Dermis microvascular lymphatic vessel endothelial cell (primary cell): Measurements from ENCODE around the gene FRMPD1. TPM values are rescaled to one million over a fixed set of nuclear protein-coding genes. Genes with fewer than 3 reads are reported as not detected.
"Not testable (repeated sequence)": the region's sequence is repeated elsewhere in the genome, so short reads cannot be mapped to it uniquely, and the experiment has no call there.

Source experiments
- DNase-seq, 2 donors: peaks; one replicate each; pipeline versions ENCODE4 v3.0.0 to v3.0.0-alpha.2; 2010; ENCODE audit warnings: low read depth in 2 of 2
- total RNA-seq: library from RNA; depleted of rRNA; stranded (reverse); fragments of >200 nt; gene quantifications from 2 replicates; pipeline ENCODE4 v1.2.1, GENCODE V29; 2014

Gene FRMPD1
- total RNA-seq, 1 donor from 2014 or later, result not detected

GRCh38 chr9:37732086-37732741, 81.5 kb downstream of the FRMPD1 start:
- no peak for DNase-seq

DNA sequence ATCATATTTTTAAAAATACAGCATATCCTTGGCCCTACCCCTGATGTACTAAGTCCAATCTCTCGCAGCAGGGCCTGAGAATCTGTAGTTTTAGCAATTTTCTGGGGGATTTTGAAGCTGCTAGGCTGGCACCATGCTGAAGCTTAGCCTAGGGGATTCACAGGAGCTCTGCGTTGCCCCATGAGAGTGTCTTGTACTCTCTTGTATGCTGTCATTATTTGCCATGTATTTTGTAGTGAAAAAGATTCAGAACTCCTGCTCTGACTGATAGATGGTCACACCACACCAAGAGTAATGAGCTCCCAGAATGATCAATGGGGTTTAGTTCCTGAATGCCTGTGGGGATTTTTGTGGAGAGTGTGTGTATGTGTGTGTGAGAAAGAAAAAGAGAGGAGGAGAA, 82.2 kb downstream of the FRMPD1 start:
- DNase-seq, result no peak

DNA sequence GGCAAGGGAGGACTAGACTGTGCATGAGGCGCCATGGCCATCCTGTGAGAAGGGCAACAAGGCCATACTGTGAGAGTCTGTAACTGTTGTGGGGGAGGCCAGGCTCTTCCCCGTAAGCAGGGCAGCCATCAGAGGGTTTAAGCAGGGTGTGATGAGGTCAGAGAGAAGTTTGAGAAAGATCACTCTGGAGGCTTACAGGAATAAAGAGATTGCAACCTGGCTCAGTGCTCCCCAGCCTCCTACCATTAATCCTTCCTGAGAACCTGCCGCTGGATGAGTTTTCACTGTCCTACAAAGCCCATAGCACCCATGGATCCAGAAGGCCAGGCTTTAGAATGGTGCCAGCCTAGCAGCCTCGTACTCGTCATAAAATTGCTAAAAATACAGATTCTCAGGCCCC, 88.5 kb downstream of the FRMPD1 start:
- DNase-seq, result no peak

- DNase-seq, result no peak
Measured at GRCh38 chr9:37740128-37740527, 89.4 kb downstream of the FRMPD1 start.

DNA sequence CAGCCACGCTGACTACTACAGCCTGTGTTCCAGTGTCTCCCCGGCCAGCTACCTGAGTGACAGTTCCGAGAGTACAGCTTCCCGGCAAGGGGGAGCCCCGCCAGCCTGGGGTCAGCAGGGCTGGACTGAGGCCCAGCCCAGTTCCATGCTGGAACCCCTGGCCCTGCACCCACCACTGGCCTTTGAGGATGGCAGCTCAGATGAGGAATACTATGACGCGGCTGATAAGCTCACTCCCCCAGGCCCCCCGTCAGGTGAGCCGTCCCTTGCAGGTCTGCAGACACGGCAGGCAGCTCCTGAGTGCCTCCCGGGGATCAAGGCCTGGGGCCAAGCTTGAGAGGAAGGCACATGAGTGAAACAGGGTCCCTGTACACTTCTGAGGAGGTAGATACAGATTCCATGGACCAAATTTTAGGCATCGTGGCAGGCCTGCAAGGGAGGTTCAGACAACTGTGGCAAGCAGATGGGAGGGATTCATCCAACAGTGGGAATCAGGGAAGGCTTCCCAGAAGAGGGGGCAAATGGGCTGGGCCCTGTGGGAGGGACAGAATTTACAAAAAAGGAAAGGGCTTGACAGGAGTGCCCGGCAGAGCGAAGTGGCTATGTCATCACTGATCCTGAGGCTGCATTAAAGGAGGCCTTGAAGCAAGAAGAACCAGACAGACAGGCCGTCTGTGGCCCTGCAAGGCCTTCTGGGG, 90.0 kb downstream of the FRMPD1 start:
- DNase-seq, result no peak

- DNase-seq, result no peak
Measured at GRCh38 chr9:37745970-37746369, 95.2 kb downstream of the FRMPD1 start.

DNA sequence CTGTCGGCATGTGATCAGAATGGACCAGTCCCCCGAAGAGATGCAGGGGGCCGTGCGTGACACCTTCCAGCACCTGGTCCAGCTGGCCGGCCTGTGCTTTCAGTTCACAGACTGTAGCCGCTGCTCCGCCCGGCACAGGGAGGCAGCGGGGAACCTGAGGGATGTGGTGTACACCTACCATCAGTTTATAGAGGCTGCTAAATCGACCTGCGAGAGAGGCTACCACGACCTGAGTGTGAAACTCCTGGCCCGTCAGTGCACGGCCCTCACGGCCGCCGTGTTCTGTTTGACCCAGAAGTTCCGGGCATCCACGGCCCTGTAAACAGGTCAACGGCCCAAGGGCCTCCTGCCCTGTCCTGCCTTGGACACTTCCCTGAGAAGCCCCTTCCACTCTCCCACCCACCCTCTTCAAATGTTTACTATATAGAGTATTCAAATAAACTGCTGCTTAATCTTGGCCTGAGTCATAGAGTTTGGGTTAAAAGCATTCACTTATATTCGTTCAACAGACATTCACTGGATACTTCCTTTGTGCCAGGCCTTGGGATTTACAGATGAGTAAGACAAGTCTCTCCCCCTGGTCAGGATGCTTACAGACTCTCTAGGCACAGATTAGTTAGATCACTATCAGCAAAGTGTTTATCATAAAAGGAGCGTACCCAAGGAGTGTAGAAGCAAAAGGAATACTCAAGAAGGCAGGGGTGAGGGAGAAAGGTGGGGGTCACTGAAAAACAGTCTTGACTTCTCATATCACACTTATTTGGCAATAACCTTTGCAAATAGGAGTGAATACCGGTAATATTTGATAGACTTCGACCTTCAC, 95.9 kb downstream of the FRMPD1 start:
- no peak for DNase-seq

- DNase-seq, result peak; percentile 50 to 72
Measured at GRCh38 chr9:37747271-37747753, 96.6 kb downstream of the FRMPD1 start.

- no peak for DNase-seq
Measured at GRCh38 chr9:37749129-37749528, 98.4 kb downstream of the FRMPD1 start.

DNA sequence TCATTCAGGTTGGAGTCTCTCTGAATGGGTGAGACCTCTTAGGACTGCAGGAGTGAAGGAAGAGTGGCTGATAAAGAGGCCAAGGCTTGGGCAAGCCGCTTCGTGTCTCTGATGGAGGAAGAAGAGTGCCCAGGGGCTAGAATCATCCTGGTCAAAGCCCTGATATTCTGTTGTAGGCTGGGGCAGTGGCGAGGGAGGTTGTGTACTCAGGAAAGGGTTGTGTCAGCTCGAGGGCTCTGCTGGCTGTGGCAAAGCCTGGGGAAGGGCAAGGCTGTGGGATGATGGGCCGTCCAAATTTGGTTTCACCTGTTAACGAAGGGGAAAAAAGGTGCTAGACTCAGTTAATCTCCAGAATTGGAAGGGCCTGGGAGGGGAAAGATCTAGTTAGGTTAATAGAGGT, 100.4 kb downstream of the FRMPD1 start:
- no peak for DNase-seq

DNA sequence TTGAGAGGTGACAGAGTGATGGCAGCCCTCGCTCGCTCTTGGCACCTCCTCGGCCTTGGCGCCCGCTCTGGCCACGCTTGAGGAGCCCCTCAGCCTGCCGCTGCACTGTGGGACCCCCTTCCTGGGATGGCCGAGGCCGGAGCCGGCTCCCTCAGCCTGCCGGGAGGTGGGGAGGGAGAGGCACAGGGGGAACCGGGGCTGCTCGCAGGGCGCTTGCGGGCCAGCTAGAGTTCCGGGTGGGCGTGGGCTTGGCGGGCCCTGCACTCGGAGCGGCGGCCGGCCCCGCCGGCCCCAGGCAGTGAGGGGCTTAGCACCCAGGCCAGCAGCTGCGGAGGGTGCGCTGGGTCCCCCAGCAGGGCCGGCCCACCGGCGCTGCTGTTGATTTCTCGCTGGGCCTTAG, 101.0 kb downstream of the FRMPD1 start:
- not testable (repeated sequence) for DNase-seq

GRCh38 chr9:37752112-37752511, 101.4 kb downstream of the FRMPD1 start:
- DNase-seq, result not testable (repeated sequence)

GRCh38 chr9:37752642-37753488, 102.1 kb downstream of the FRMPD1 start:
- no peak for DNase-seq

DNA sequence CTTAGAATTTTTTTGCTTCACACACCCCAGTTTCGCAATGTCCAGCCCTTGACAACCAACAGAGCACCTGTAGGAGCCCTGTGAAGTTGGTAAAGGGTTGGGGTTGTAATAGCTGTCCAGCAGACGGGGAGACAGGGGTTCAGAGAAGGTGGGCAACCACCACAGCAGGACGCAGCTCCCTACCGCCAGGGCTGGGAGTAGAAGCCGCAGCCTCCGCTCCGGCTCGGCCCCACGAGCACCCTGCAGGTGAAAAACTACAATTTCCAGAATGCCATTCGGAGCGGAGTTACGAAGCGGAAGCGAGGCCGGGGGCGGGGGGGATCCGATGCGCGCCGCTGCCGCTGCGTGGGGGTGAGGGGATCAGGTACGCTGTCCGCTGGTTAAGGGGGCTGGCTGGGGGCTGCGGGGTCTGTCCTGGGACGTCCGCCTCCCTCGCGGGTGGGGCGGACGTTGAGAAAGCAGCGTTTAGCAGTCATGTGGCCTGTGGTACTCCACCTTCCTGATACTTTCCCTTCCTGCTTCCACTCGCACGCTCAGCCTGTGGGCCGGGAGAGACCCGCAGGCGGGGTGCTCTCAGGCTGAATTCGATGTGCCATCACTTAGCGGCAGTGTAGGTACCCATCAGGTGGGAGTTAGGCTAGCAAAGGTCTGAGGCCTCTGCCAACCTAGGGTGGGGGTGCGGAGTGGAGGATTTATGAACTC, 102.9 kb downstream of the FRMPD1 start, which contains the start of gene TRMT10B:
Gene TRMT10B (plus strand): TSS at position 317 of the 702 bp plus-strand sequence. CDS start 8,127 bp downstream, outside the sequence.
- DNase-seq, result peak; percentile 56 to 76

- no peak for DNase-seq
Measured at GRCh38 chr9:37758747-37759146, 108.0 kb downstream of the FRMPD1 start.

- DNase-seq, result no peak
Measured at GRCh38 chr9:37760416-37761161, 109.8 kb downstream of the FRMPD1 start.

DNA sequence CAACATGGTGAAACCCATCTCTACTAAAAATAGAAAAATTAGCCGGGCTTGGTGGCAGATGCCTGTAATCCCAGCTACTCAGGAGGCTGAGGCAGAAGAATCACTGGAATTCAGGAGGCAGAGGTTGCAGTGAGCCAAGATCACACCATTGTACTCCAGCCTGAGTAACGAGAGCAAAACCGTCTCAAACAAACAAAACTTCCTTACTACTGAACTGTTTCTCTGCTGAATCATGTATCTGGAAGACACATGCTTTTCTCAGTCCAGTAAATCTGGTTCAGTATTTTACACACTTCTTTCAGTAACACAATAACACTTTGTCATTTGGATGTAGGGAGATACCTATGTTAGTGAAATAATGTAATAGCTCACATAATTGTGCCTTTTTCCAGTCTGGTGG, 110.8 kb downstream of the FRMPD1 start:
- DNase-seq, result no peak

DNA sequence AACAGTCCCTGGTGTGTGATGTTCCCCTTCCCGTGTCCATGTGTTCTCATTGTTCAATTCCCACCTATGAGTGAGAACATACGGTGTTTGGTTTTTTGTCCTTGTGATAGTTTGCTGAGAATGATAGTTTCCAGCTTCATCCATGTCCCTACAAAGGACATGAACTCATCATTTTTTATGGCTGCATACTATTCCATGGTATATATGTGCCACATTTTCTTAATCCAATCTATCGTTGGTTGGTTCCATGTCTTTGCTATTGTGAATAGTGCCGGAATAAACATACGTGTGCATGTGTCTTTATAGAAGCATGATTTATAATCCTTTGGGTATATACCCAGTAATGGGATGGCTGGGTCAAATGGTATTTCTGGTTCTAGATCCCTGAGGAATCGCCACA, 114.5 kb downstream of the FRMPD1 start:
- not testable (repeated sequence) for DNase-seq

GRCh38 chr9:37769306-37769705, 118.6 kb downstream of the FRMPD1 start:
- no peak for DNase-seq

GRCh38 chr9:37769995-37770394, 119.2 kb downstream of the FRMPD1 start:
- DNase-seq, result no peak
